ENCODE data around the gene TCTN2. TPM values are rescaled to one million over a fixed set of nuclear protein-coding genes. Genes with fewer than 3 reads are reported as not detected.

The TCTN2 gene
- total and polyA plus RNA-seq, 2 of the 4 experiments (the other 2 are of a cell fraction), result 8.4 to 13.6 TPM

- Histone ChIP-seq H3K4me3 (ENCODE audit: insufficient read depth, low read depth, low read length) (no peak overlapping the region), H3K23ac (ENCODE audit: low read depth, low read length) (no peak overlapping the region), H3K56ac (ENCODE audit: extremely low read depth, insufficient read depth, low read length) (no peak overlapping the region), H4K8ac (ENCODE audit: low read depth in 2 of 2, low read length in 2 of 2) (no peak overlapping the region), H3K4me2 (ENCODE audit: low read depth, low read length) (no peak overlapping the region), H3K4me1 (ENCODE audit: control insufficient read depth, insufficient read depth, low read length) (no peaks in the 10 kb centered on the region), H2AK5ac (ENCODE audit: low read depth, low read length) (no peak overlapping the region), H3K27ac (ENCODE audit: insufficient read depth, low read length) (no peak overlapping the region), H3K14ac (replicated peaks; ENCODE audit: low read depth, low read length) (no peak overlapping the region), H2AK9ac (replicated peaks; ENCODE audit: low read depth, low read length, poor library complexity) (no peak overlapping the region), H2AFZ (replicated peaks; ENCODE audit: low read length, poor library complexity) (no peak overlapping the region), H3K4ac (ENCODE audit: low read depth, low read length) (no peak overlapping the region), H2BK5ac (ENCODE audit: low read depth, low read length, poor library complexity, severe bottlenecking) (no peak overlapping the region), H4K5ac (ENCODE audit: low read depth, low read length) (no peak overlapping the region), H3K9ac (ENCODE audit: low read depth, low read length) (no peak overlapping the region), H2BK20ac (ENCODE audit: low read depth, low read length) (no peak overlapping the region), H4K20me1 (ENCODE audit: insufficient read depth, low read length) (no peaks in the 10 kb centered on the region), H3K27me3 (ENCODE audit: control insufficient read depth, insufficient read depth, low read length) (no peaks in the 10 kb centered on the region), H2BK120ac (ENCODE audit: low read depth, low read length) (no peak overlapping the region), H4K91ac (ENCODE audit: insufficient read depth, low read depth, low read length) (no peak overlapping the region), H3K79me1 (ENCODE audit: low read depth in 1 of 2, low read length in 2 of 2) (no peaks in the 10 kb centered on the region), H3K18ac (ENCODE audit: low read depth, low read length) (no peak overlapping the region), H3K9me1 (ENCODE audit: insufficient read depth, low read length) (no peaks in the 10 kb centered on the region), H3K9me3 (ENCODE audit: control insufficient read depth, insufficient read depth, low read length) (no peaks in the 10 kb centered on the region), H3K36me3 (ENCODE audit: control insufficient read depth, insufficient read depth, low read length) (peaks cover 49% of the 10 kb centered on the region), H2BK15ac (ENCODE audit: low read depth, low read length) (no peak overlapping the region)
- ChIA-PET CTCF (no interaction called here), POLR2A (ENCODE audit: unreplicated experiment) (no interaction called here)
- BruUV-seq (replicated peaks), result no TSS peak
- ATAC-seq (ENCODE audit: low read depth), result no peak
- 100% methylated on average over 1 of the region's 2 CpGs; no CpG with 5 or more reads in 1 of the 2 experiments for whole genome bisulfite sequencing, 2 experiments (ENCODE audit: extremely low coverage in 2 of 2, insufficient read length in 1 of 2)
- in situ Hi-C loops (cut with MboI; ENCODE audit: low sequenced_read_pairs) (no loop called here), dilution Hi-C loops (cut with HindIII; ENCODE audit: low sequenced_read_pairs, unreplicated experiment) (no loop called here), intact Hi-C loops (cut with micrococcal nuclease) (no loop called here)
- TF ChIP-seq USF2 (IDR thresholded peaks at IDR 0.05; ENCODE audit: low read depth, low read length), result no peak
- TF ChIP-seq CHD1 (IDR thresholded peaks at IDR 0.05; ENCODE audit: low read depth, low read length), result no peak
- TF ChIP-seq RFX5 (IDR thresholded peaks at IDR 0.05; ENCODE audit: low read depth, low read length), result no peak
- TF ChIP-seq RAD21 (IDR thresholded peaks at IDR 0.05; ENCODE audit: low read length), result no peak
- TF ChIP-seq MXI1 (IDR thresholded peaks at IDR 0.05; ENCODE audit: borderline replicate concordance, low read depth, low read length), result no peak
- no peak for TF ChIP-seq POLR2A (IDR thresholded peaks at IDR 0.05; ENCODE audit: low read depth, low read length)
- DNase-seq, result no peak
Observed at GRCh38 chr12:123731596-123731995, 60.7 kb downstream of the TCTN2 start.

Measured in IMR-90 (cell line).